Fibroblast of lung (primary cell): ENCODE measurements around the gene MYZAP.

Experiments used
- CTCF ChIP-seq, 2 donors: IDR thresholded peaks in 1 of 2; conservative IDR thresholded peaks in 1 of 2; 1 replicate in 1 of 2; 2 replicates in 1 of 2; pipeline ENCODE4 v1.5.1; 2011 to 2012; ENCODE audit warnings: low read length in 2 of 2, control low read depth in 1 of 2, inconsistent platforms in 1 of 2, low read depth in 1 of 2, mild to moderate bottlenecking in 1 of 2
- EZH2 ChIP-seq: IDR thresholded peaks from 2 replicates; pipeline ENCODE4 v1.5.1; 2012; ENCODE audit warnings: low read length, control low read depth, mild to moderate bottlenecking; ENCODE audit errors: missing control alignments

- no peak for TF ChIP-seq CTCF (conservative IDR thresholded peaks at IDR 0.05 in 1 of 2, IDR thresholded peaks at IDR 0.05 in 1 of 2; ENCODE audit: low read depth in 1 of 2, low read length in 2 of 2)
- no peak for TF ChIP-seq EZH2
These were observed 722 bp downstream of the MYZAP start for GRCh38 chr15:57592426-57592825.
